Parathyroid adenoma (tissue), 2 donors: Measurements from ENCODE around the gene ZEB2.
A peak's percentile ranks its signal among the peaks of the same experiment; 100 is the strongest.

Source experiments
- H2AFZ ChIP-seq: fragments of 300-600 bp; sonication (generic); one replicate; pipeline ENCODE4 v1.7.0; 2017; ENCODE audit warnings: antibody characterized with exemption, mild to moderate bottlenecking
- H3K27ac ChIP-seq: fragments of 300-600 bp; sonication (generic); one replicate; pipeline ENCODE4 v1.7.0; 2017
- H3K27me3 ChIP-seq: fragments of 300-600 bp; sonication (generic); one replicate; pipeline ENCODE4 v1.7.0; 2017; ENCODE audit warnings: low read length; ENCODE audit not compliant: control insufficient read depth, insufficient read depth
- H3K36me3 ChIP-seq: fragments of 300-600 bp; sonication (generic); one replicate; pipeline ENCODE4 v1.7.0; 2017; ENCODE audit warnings: low read length; ENCODE audit not compliant: control insufficient read depth, insufficient read depth
- H3K4me1 ChIP-seq: fragments of 300-600 bp; sonication (generic); one replicate; pipeline ENCODE4 v1.7.0; 2017; ENCODE audit warnings: control low read depth
- H3K4me2 ChIP-seq: fragments of 300-600 bp; sonication (generic); one replicate; pipeline ENCODE4 v1.7.0; 2017; ENCODE audit warnings: low read length
- H3K4me3 ChIP-seq: fragments of 300-600 bp; sonication (generic); one replicate; pipeline ENCODE4 v1.7.0; 2017; ENCODE audit warnings: low read depth, low read length
- H3K79me2 ChIP-seq: fragments of 300-600 bp; sonication (generic); one replicate; pipeline ENCODE4 v1.7.0; 2017; ENCODE audit warnings: control low read depth
- H3K9ac ChIP-seq: fragments of 300-600 bp; sonication (generic); one replicate; pipeline ENCODE4 v1.7.0; 2017; ENCODE audit warnings: mild to moderate bottlenecking
- H3K9me3 ChIP-seq: fragments of 300-600 bp; sonication (generic); one replicate; pipeline ENCODE4 v1.7.0; 2017; ENCODE audit warnings: low read length; ENCODE audit not compliant: control insufficient read depth
- TF ChIP-seq, protein P1 (sequence below): fragments of 300-600 bp; sonication (generic); IDR thresholded peaks from one replicate; pipeline ENCODE4 v1.7.0; 2017; ENCODE audit warnings: antibody characterized with exemption, mild to moderate bottlenecking
- donor health status: primary hyperparathyroidism.

ZEB2 gene

GRCh38 chr2:144515696-144516410, 4.1 kb downstream of the ZEB2 start:
- Histone ChIP-seq H3K9ac (no peak overlapping the region), H3K27me3 (peaks cover 15% of the 10 kb centered on the region), H3K4me3 (peak overlapping the region; percentile 42)

DNA sequence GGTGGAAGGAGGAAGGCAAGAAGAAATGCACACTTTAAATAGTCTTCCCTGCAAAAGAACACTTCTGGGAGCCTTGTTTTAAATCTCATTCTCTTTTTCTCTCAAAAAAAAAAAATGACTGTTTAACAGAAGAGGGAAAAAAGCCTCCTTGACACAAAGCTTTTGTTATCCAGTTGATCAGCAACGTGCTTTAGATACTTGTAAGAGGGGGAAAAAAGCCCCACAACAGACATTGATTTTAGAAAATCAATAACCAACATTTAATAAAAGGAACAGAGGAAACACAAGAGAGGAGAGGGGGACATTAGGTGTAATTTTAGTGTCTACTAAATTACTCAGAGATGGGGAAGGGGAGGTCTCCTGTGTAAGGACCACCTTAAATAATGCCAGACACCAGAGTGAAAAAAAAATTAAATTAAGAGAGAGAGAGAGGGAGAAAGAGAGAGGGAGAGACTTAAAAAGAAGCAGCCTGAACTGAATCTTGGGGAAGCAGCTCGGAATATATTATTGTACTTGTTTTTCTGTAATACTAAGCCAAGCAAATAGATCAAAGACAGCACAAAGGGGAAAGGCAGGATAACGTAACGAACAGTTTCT, 4.7 kb downstream of the ZEB2 start:
- H3K27ac ChIP-seq = peak overlapping the region; percentile 53
- H2AFZ ChIP-seq = no peak overlapping the region
- H3K4me2 ChIP-seq = no peak overlapping the region
- TF ChIP-seq, protein P1, sequence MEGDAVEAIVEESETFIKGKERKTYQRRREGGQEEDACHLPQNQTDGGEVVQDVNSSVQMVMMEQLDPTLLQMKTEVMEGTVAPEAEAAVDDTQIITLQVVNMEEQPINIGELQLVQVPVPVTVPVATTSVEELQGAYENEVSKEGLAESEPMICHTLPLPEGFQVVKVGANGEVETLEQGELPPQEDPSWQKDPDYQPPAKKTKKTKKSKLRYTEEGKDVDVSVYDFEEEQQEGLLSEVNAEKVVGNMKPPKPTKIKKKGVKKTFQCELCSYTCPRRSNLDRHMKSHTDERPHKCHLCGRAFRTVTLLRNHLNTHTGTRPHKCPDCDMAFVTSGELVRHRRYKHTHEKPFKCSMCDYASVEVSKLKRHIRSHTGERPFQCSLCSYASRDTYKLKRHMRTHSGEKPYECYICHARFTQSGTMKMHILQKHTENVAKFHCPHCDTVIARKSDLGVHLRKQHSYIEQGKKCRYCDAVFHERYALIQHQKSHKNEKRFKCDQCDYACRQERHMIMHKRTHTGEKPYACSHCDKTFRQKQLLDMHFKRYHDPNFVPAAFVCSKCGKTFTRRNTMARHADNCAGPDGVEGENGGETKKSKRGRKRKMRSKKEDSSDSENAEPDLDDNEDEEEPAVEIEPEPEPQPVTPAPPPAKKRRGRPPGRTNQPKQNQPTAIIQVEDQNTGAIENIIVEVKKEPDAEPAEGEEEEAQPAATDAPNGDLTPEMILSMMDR = no peak
- peak overlapping the region; percentile 42 for H3K4me3 ChIP-seq
- H3K27me3 ChIP-seq = peaks cover 15% of the 10 kb centered on the region
- no peaks in the 10 kb centered on the region for H3K4me1 ChIP-seq
- H3K9ac ChIP-seq = no peak overlapping the region
- no peaks in the 10 kb centered on the region for H3K36me3 ChIP-seq
- H3K79me2 ChIP-seq = no peaks in the 10 kb centered on the region
- no peaks in the 10 kb centered on the region for H3K9me3 ChIP-seq

More at GRCh38 chr2:144515696-144516410, 4.1 kb downstream of the ZEB2 start:
- H3K27ac ChIP-seq = peak overlapping the region; percentile 53
- H3K9me3 ChIP-seq = no peaks in the 10 kb centered on the region
- H3K36me3 ChIP-seq = no peaks in the 10 kb centered on the region
- TF ChIP-seq, protein P1 = no peak
- no peaks in the 10 kb centered on the region for H3K79me2 ChIP-seq
- no peak overlapping the region for H2AFZ ChIP-seq
- H3K4me2 ChIP-seq = peak overlapping the region; percentile 10
- no peaks in the 10 kb centered on the region for H3K4me1 ChIP-seq

GRCh38 chr2:144514616-144515091, 5.3 kb downstream of the ZEB2 start:
- Histone ChIP-seq H3K4me2 (no peak overlapping the region), H3K4me1 (no peaks in the 10 kb centered on the region), H3K9me3 (no peaks in the 10 kb centered on the region), H3K36me3 (no peaks in the 10 kb centered on the region), H3K79me2 (no peaks in the 10 kb centered on the region), H3K9ac (no peak overlapping the region), H2AFZ (no peak overlapping the region), H3K27ac (peak overlapping the region; percentile 53), H3K4me3 (no peak overlapping the region), H3K27me3 (peaks cover 15% of the 10 kb centered on the region)
- TF ChIP-seq, protein P1 = no peak

- H3K36me3 ChIP-seq = no peaks in the 10 kb centered on the region
- H3K4me1 ChIP-seq = no peaks in the 10 kb centered on the region
- H3K27me3 ChIP-seq = peaks cover 12% of the 10 kb centered on the region
- no peaks in the 10 kb centered on the region for H3K9me3 ChIP-seq
- H3K4me2 ChIP-seq = no peak overlapping the region
- no peak overlapping the region for H3K9ac ChIP-seq
- H3K79me2 ChIP-seq = no peaks in the 10 kb centered on the region
- TF ChIP-seq, protein P1 = no peak
- no peak overlapping the region for H3K4me3 ChIP-seq
- no peak overlapping the region for H2AFZ ChIP-seq
- H3K27ac ChIP-seq = peak overlapping the region; percentile 53
Measured at GRCh38 chr2:144513388-144514101, 6.4 kb downstream of the ZEB2 start.
